K562 (cell line): ENCODE measurements around the gene COL23A1. TPM values are rescaled to one million over a fixed set of nuclear protein-coding genes. Genes with fewer than 3 reads are reported as not detected.

Experiments
- ATAC-seq: fragments of 200-7000 bp; cut with Tn5 transposase; 3 replicates; pipeline ENCODE4 v1.9.1; 2020; ENCODE audit warnings: moderate library complexity
- BruUV-seq: library from RNA; stranded (reverse); fragments of 400-500 nt; replicated peaks from 2 replicates; lab custom pipeline; 2021; lab: Mats Ljungman, UMichigan
- CTCF ChIA-PET: fragments of 300-600 bp; formaldehyde crosslinking; extraction: SDS; loops from one replicate; lab custom pipeline; 2021; ENCODE audit warnings: low intra/inter-chr PET ratio; lab: Yijun Ruan, JAX
- POLR2A ChIA-PET: fragments of 300-600, 350-650 bp; sonication (Branson Sonifier 250); formaldehyde crosslinking; extraction: SDS; loops from one replicate; lab custom pipeline; 2021; ENCODE audit warnings: antibody characterized with exemption, inconsistent platforms; lab: Yijun Ruan, JAX
- DNase-seq, 4 experiments: peaks; one replicate each; pipeline versions ENCODE4 v3.0.0 to v3.0.0-alpha.2; 2011 to 2018; ENCODE audit warnings: low spot score in 3 of 4, mixed read lengths in 3 of 4; ENCODE audit errors: extremely low read depth in 1 of 4
- FAIRE-seq: peaks from 2 replicates; lab custom pipeline; 2011; peaks lifted over from hg19 to GRCh38; lab: Jason Lieb, UNC
- H2AFZ ChIP-seq: 2 replicates; pipeline ENCODE4 v1.6.0; 2011; ENCODE audit warnings: low read depth, low read length, control low read depth, inconsistent platforms
- H3K27ac ChIP-seq: fragments of 200-600 bp; 3 replicates; pipeline ENCODE4 v1.8.0; 2011; ENCODE audit warnings: low read depth, mild to moderate bottlenecking, control low read depth, inconsistent platforms, low read length, moderate library complexity, mixed read lengths; ENCODE audit errors: extremely low read depth
- H3K27me3 ChIP-seq, 2 experiments: fragments of 300-600 bp in 1 of 2; 2 replicates in 1 of 2; 3 replicates in 1 of 2; pipeline versions ENCODE4 v1.6.0 to v1.8.0; 2011; ENCODE audit warnings: inconsistent platforms in 2 of 2, low read length in 2 of 2, mild to moderate bottlenecking in 1 of 2, mixed read lengths in 1 of 2, moderate library complexity in 1 of 2; ENCODE audit not compliant: control insufficient read depth in 2 of 2, insufficient read depth in 2 of 2
- H3K36me3 ChIP-seq: fragments of 300-600 bp; 3 replicates; pipeline ENCODE4 v1.8.0; 2011; ENCODE audit warnings: mild to moderate bottlenecking, low read length, inconsistent platforms; ENCODE audit not compliant: control insufficient read depth, insufficient read depth
- H3K4me1 ChIP-seq, 2 experiments: fragments of 200-600 bp in 1 of 2; replicated peaks in 1 of 2; 2 replicates in 1 of 2; 3 replicates in 1 of 2; pipeline versions ENCODE4 v1.5.1 to v1.8.0; 2011; ENCODE audit warnings: inconsistent platforms in 2 of 2, low read length in 2 of 2, mild to moderate bottlenecking in 1 of 2, mixed read lengths in 1 of 2, moderate library complexity in 1 of 2; ENCODE audit not compliant: control insufficient read depth in 2 of 2, insufficient read depth in 2 of 2
- H3K4me2 ChIP-seq: 2 replicates; pipeline ENCODE4 v1.6.1; 2011; ENCODE audit warnings: low read length, control low read depth, inconsistent platforms, mixed read lengths; ENCODE audit not compliant: insufficient read depth
- H3K4me3 ChIP-seq: fragments of 200-600 bp; sonication (generic), shearing (Covaris generic); 2 replicates; pipeline ENCODE4 v1.5.1; 2016; ENCODE audit warnings: control low read depth, inconsistent platforms
- H3K79me2 ChIP-seq: fragments of 200-600 bp; 3 replicates; pipeline ENCODE4 v1.8.0; 2011; ENCODE audit warnings: low read length, inconsistent platforms; ENCODE audit not compliant: control insufficient read depth, insufficient read depth
- H3K9ac ChIP-seq, 2 experiments: 2 replicates each; pipeline versions ENCODE4 v1.6.0 to v1.6.1; 2011; ENCODE audit warnings: low read depth in 2 of 2, low read length in 2 of 2, control low read depth in 1 of 2, inconsistent platforms in 1 of 2, mild to moderate bottlenecking in 1 of 2, mixed read lengths in 1 of 2; ENCODE audit not compliant: insufficient read depth in 1 of 2
- H3K9me1 ChIP-seq: one replicate; pipeline ENCODE4 v1.6.0; 2011; ENCODE audit warnings: inconsistent platforms, mild to moderate bottlenecking, low read length, moderate library complexity; ENCODE audit not compliant: control insufficient read depth, insufficient read depth
- H3K9me3 ChIP-seq: replicated peaks from 2 replicates; pipeline ENCODE4 v1.5.1; 2011; ENCODE audit warnings: low read depth, low read length, inconsistent platforms; ENCODE audit not compliant: control insufficient read depth, insufficient read depth
- H4K20me1 ChIP-seq: replicated peaks from 2 replicates; pipeline ENCODE4 v1.6.1; 2011; ENCODE audit warnings: low read length, inconsistent platforms, mixed read lengths; ENCODE audit not compliant: control insufficient read depth, insufficient read depth
- BCL6 ChIP-seq: fragments of 250-450 bp; sonication (Bioruptor Pico); IDR thresholded peaks from 2 replicates; pipeline ENCODE4 v1.4.0; 2020
- BRD9 ChIP-seq: fragments of 450-650 bp; IDR thresholded peaks from 2 replicates; pipeline ENCODE4 v1.6.1; 2018; ENCODE audit warnings: low read depth; ENCODE audit not compliant: partially characterized antibody
- COPS2 ChIP-seq: fragments of 450-650 bp; conservative IDR thresholded peaks from 2 replicates; pipeline ENCODE4 v1.6.1; 2016; ENCODE audit warnings: mild to moderate bottlenecking, moderate library complexity
- EWSR1 ChIP-seq: fragments of 450-650 bp; IDR thresholded peaks from 2 replicates; pipeline ENCODE4 v1.6.1; 2018; ENCODE audit warnings: borderline replicate concordance, mild to moderate bottlenecking, low read depth, moderate library complexity; ENCODE audit not compliant: partially characterized antibody
- FOXA3 ChIP-seq, 2 experiments: fragments of 450-650 bp in 1 of 2; sonication (generic) in 1 of 2; formaldehyde crosslinking; IDR thresholded peaks in 1 of 2; conservative IDR thresholded peaks in 1 of 2; 2 replicates each; pipeline versions ENCODE4 v1.4.0 to v1.8.0; 2020 to 2022; ENCODE audit warnings: mild to moderate bottlenecking in 2 of 2, missing genetic modification reagents in 1 of 2
- FOXK1 ChIP-seq: sonication (generic); formaldehyde crosslinking; IDR thresholded peaks from 2 replicates; pipeline ENCODE4 v1.8.0; 2022; ENCODE audit warnings: missing genetic modification reagents, mild to moderate bottlenecking, borderline replicate concordance
- HLTF ChIP-seq: fragments of 450-650 bp; IDR thresholded peaks from 2 replicates; pipeline ENCODE4 v1.6.1; 2016
- HNRNPLL ChIP-seq: fragments of 200-400 bp; formaldehyde crosslinking; IDR thresholded peaks from 2 replicates; pipeline ENCODE4 v1.6.1; 2017; ENCODE audit warnings: low read length, low read depth, mild to moderate bottlenecking; ENCODE audit not compliant: poor library complexity, severe bottlenecking
- KLF10 ChIP-seq: fragments of 250-450 bp; sonication (Bioruptor Pico); IDR thresholded peaks from 2 replicates; pipeline ENCODE4 v1.6.1; 2021; ENCODE audit warnings: matching md5 sums
- NCOR1 ChIP-seq: fragments of 450-650 bp; IDR thresholded peaks from 2 replicates; pipeline ENCODE4 v1.6.1; 2016; ENCODE audit warnings: mild to moderate bottlenecking, moderate library complexity
- SMARCC2 ChIP-seq: fragments of 450-650 bp; IDR thresholded peaks from 2 replicates; pipeline ENCODE4 v1.6.1; 2017; ENCODE audit warnings: antibody characterized with exemption, moderate library complexity, mild to moderate bottlenecking, low read depth
- SP1 ChIP-seq: sonication (generic); formaldehyde crosslinking; IDR thresholded peaks from 2 replicates; pipeline ENCODE4 v1.8.1; 2022; ENCODE audit warnings: mild to moderate bottlenecking, missing genetic modification reagents
- ZEB2 ChIP-seq: fragments of 450-650 bp; IDR thresholded peaks from 2 replicates; pipeline ENCODE4 v1.6.1; 2016
- ZSCAN29 ChIP-seq: fragments of 450-650 bp; IDR thresholded peaks from 2 replicates; pipeline ENCODE4 v1.6.1; 2017
- WGBS: fragments of 100-300 bp; shearing (Covaris generic); methylation state at CpG from one replicate; pipeline ENCODE4 v1.1.6; 2016; ENCODE audit warnings: low coverage, mixed read lengths; ENCODE audit not compliant: insufficient coverage; ENCODE audit errors: missing lambda C conversion rate; 5-methylcytosine and 5-hydroxymethylcytosine counted together
- in situ Hi-C: fragments of 300-500 bp; cut with MboI; formaldehyde crosslinking; loops from 4 replicates; pipeline ENCODE4 v1.15.0; 2018; ENCODE audit warnings: inconsistent platforms, mixed read lengths
- intact Hi-C: fragments of 100-400 bp; cut with micrococcal nuclease; formaldehyde crosslinking; loops from 2 replicates; pipeline ENCODE4 v1.14.2; 2022
- polyA plus RNA-seq, 8 experiments: library from polyadenylated mRNA; depleted of rRNA in 4 of 8; stranded (reverse) in 5 of 8; unstranded in 3 of 8; fragments of >200 nt; fragmentation: Nextera tagmentation in 2 of 8; fragmentation: Illumina TruSeq in 1 of 8; extraction: Ambion mirVana in 2 of 8; extraction: Trizol in 1 of 8; gene quantifications; 2 replicates each; pipeline versions ENCODE4 v1.2.1 to v1.2.3, GENCODE V29; 2011 to 2014; ENCODE audit warnings: inconsistent platforms in 1 of 8, missing spikeins in 1 of 8
- total RNA-seq, 7 experiments: library from RNA; depleted of rRNA in 6 of 7; stranded (reverse); fragments of >200 nt in 6 of 7; fragmentation: Illumina TruSeq in 2 of 7; extraction: Trizol in 2 of 7; gene quantifications; 2 replicates each; pipeline versions ENCODE4 v1.2.1 to v1.2.3, GENCODE V29; 2011 to 2021; ENCODE audit warnings: low replicate concordance in 1 of 7
- TF ChIP-seq, protein P1 (sequence below): sonication (generic); formaldehyde crosslinking; IDR thresholded peaks from 2 replicates; pipeline ENCODE4 v1.8.1; 2023; ENCODE audit warnings: mild to moderate bottlenecking, missing genetic modification reagents
- TF ChIP-seq, protein P2 (sequence below), 2 experiments: fragments of 450-650 bp in 1 of 2; sonication (generic) in 1 of 2; formaldehyde crosslinking in 1 of 2; IDR thresholded peaks in 1 of 2; conservative IDR thresholded peaks in 1 of 2; 2 replicates each; pipeline versions ENCODE4 v1.6.1 to v1.8.1; 2016 to 2023; ENCODE audit warnings: mild to moderate bottlenecking in 2 of 2, moderate library complexity in 2 of 2, inconsistent platforms in 1 of 2, missing genetic modification reagents in 1 of 2
- TF ChIP-seq, protein P3 (sequence below), 2 experiments: fragments of 200-800 bp in 1 of 2; sonication (Bioruptor generic) in 1 of 2; sonication (generic) in 1 of 2; formaldehyde crosslinking in 1 of 2; IDR thresholded peaks in 1 of 2; conservative IDR thresholded peaks in 1 of 2; 2 replicates each; pipeline versions ENCODE4 v1.5.0 to v1.6.1; 2016 to 2020; ENCODE audit warnings: missing compliant biosample characterization in 1 of 2, missing genetic modification characterization in 1 of 2, missing genetic modification reagents in 1 of 2
- TF ChIP-seq, protein P4 (sequence below): fragments of 450-650 bp; IDR thresholded peaks from 2 replicates; pipeline ENCODE4 v1.6.1; 2016; ENCODE audit warnings: antibody characterized with exemption

The COL23A1 gene
- total and polyA plus RNA-seq, 9 of the 15 experiments (the other 6 are each of a cell fraction or from before 2014, with no cell fraction given): 0.09 TPM; not detected in 8

DNA sequence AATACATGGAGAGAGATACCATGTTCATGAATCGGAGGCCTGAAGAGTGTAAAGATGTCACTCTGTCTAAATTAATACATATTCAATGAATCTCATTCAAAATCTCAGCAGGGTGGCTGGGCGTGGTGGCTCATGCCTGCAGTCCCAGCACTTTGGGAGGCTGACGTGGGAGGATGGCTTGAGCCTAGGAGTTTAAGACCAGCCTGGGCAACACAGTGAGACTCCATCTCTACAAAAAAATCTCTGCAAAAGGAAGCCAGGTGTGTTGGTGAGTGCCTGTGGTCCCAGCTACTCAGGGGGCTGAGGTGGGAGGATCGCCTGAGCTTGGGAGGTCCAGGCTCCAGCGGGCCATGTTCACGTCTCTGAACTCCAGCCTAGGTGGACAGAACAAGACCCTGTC, 49.7 kb downstream of the COL23A1 start:
- Histone ChIP-seq H3K9me1 (no peaks in the 10 kb centered on the region), H3K79me2 (no peaks in the 10 kb centered on the region), H3K4me1 (peaks cover 0 to 9% of the 10 kb centered on the region in 2 experiments; a peak in 2 of 5 replicates), H3K4me3 (no peak overlapping the region), H3K36me3 (no peaks in the 10 kb centered on the region), H3K9me3 (no peaks in the 10 kb centered on the region), H2AFZ (no peak overlapping the region), H3K4me2 (no peak overlapping the region), H4K20me1 (no peaks in the 10 kb centered on the region), H3K27me3 (peaks cover 11 to 67% of the 10 kb centered on the region in 2 experiments), H3K27ac (no peak overlapping the region), H3K9ac (no peak overlapping the region)
- WGBS: 4% methylated on average over 4 of the region's 6 CpGs
- POLR2A ChIA-PET: no interaction called here
- in situ Hi-C loops (no loop called here), intact Hi-C loops (no loop called here)
- FAIRE-seq (no peak), DNase-seq (no peak), ATAC-seq (no peak)
- CTCF ChIA-PET: no interaction called here
- BruUV-seq: no TSS peak
- TF ChIP-seq NCOR1: no peak
- TF ChIP-seq SP1: no peak
- no peak for TF ChIP-seq HLTF
- no peak for TF ChIP-seq ZEB2
- TF ChIP-seq EWSR1: no peak
- TF ChIP-seq, protein P1, sequence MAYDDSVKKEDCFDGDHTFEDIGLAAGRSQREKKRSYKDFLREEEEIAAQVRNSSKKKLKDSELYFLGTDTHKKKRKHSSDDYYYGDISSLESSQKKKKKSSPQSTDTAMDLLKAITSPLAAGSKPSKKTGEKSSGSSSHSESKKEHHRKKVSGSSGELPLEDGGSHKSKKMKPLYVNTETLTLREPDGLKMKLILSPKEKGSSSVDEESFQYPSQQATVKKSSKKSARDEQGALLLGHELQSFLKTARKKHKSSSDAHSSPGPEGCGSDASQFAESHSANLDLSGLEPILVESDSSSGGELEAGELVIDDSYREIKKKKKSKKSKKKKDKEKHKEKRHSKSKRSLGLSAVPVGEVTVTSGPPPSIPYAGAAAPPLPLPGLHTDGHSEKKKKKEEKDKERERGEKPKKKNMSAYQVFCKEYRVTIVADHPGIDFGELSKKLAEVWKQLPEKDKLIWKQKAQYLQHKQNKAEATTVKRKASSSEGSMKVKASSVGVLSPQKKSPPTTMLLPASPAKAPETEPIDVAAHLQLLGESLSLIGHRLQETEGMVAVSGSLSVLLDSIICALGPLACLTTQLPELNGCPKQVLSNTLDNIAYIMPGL: no peak
- TF ChIP-seq FOXK1: no peak
- TF ChIP-seq BCL6 (CRISPR knock-in tag): no peak
- TF ChIP-seq, protein P2, sequence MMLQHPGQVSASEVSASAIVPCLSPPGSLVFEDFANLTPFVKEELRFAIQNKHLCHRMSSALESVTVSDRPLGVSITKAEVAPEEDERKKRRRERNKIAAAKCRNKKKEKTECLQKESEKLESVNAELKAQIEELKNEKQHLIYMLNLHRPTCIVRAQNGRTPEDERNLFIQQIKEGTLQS (IDR thresholded peaks at IDR 0.05): no peak
- TF ChIP-seq, protein P2 (CRISPR knock-in tag; conservative IDR thresholded peaks at IDR 0.05): no peak
- TF ChIP-seq KLF10: no peak
- TF ChIP-seq, protein P3, sequence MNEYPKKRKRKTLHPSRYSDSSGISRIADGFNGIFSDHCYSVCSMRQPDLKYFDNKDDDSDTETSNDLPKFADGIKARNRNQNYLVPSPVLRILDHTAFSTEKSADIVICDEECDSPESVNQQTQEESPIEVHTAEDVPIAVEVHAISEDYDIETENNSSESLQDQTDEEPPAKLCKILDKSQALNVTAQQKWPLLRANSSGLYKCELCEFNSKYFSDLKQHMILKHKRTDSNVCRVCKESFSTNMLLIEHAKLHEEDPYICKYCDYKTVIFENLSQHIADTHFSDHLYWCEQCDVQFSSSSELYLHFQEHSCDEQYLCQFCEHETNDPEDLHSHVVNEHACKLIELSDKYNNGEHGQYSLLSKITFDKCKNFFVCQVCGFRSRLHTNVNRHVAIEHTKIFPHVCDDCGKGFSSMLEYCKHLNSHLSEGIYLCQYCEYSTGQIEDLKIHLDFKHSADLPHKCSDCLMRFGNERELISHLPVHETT (CRISPR knock-in tag; conservative IDR thresholded peaks at IDR 0.05 in 1 of 2, IDR thresholded peaks at IDR 0.05 in 1 of 2): no peak
- TF ChIP-seq BRD9: no peak
- TF ChIP-seq COPS2: no peak
- TF ChIP-seq SMARCC2: no peak
- TF ChIP-seq, protein P4, sequence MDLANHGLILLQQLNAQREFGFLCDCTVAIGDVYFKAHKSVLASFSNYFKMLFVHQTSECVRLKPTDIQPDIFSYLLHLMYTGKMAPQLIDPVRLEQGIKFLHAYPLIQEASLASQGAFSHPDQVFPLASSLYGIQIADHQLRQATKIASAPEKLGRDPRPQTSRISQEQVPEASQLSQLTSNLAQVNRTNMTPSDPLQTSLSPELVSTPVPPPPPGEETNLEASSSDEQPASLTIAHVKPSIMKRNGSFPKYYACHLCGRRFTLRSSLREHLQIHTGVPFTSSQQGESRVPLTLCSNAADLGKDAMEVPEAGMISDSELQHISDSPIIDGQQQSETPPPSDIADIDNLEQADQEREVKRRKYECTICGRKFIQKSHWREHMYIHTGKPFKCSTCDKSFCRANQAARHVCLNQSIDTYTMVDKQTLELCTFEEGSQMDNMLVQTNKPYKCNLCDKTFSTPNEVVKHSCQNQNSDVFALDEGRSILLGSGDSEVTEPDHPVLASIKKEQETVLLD: no peak
- no peak for TF ChIP-seq FOXA3 (CRISPR knock-in tag; conservative IDR thresholded peaks at IDR 0.05 in 1 of 2, IDR thresholded peaks at IDR 0.05 in 1 of 2)
- no peak for TF ChIP-seq ZSCAN29
- TF ChIP-seq HNRNPLL: no peak
